Stimulated activated CD8-positive, alpha-beta memory T cell treated with anti-CD3 and anti-CD28 coated beads, Interleukin-4, amount 100 ng/mL, for 48 hours (primary cell): ENCODE results near the gene ECEL1.
"Not testable (repeated sequence)": the region's sequence is repeated elsewhere in the genome, so short reads cannot be mapped to it uniquely, and the experiment has no call there.

Experiments used
- DNase-seq: peaks from one replicate; pipeline ENCODE4 v3.0.0-alpha.2; 2020

Gene ECEL1, protein sequence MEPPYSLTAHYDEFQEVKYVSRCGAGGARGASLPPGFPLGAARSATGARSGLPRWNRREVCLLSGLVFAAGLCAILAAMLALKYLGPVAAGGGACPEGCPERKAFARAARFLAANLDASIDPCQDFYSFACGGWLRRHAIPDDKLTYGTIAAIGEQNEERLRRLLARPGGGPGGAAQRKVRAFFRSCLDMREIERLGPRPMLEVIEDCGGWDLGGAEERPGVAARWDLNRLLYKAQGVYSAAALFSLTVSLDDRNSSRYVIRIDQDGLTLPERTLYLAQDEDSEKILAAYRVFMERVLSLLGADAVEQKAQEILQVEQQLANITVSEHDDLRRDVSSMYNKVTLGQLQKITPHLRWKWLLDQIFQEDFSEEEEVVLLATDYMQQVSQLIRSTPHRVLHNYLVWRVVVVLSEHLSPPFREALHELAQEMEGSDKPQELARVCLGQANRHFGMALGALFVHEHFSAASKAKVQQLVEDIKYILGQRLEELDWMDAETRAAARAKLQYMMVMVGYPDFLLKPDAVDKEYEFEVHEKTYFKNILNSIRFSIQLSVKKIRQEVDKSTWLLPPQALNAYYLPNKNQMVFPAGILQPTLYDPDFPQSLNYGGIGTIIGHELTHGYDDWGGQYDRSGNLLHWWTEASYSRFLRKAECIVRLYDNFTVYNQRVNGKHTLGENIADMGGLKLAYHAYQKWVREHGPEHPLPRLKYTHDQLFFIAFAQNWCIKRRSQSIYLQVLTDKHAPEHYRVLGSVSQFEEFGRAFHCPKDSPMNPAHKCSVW

DNA sequence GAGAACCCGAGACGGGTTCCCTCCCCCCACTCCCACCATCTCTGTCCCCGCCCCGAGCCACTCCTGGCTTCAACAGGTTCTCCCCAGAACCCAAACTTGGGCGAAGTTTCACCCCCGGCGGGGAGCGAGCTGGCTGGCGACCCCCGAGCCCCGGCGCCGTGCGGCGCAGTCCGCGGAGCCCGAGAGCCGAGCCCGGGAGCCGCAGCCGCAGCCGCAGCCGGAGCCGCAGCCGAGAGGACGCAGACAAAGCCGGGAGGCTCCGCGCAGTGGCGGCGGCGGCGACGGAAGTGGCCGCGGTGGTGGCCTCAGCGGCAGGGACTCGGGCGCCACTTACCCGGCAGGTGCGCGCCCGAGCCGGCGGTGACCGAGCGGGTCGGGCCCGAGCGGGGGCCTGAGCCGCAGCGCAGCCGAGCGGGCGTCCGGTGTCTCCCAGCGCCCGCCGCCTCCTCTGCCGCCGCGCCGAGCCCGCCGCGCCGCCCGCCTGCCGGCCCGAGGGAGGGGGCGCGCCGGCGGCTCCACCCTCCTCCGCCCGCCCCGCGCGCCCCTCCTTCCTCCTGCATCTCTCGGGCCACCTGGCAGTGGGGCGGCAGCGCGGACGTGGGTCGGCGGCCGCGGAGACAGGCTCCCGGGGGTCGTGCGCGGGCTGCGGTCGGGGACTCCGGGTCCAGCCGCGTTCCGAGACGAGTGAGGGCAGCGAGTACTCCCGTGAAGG is at the start of gene ECEL1:
TSS of gene ECEL1 (minus strand) at position 450 of the 712 bp plus-strand sequence. CDS start 1,181 bp downstream, outside the sequence.
- DNase-seq, result no peak

DNA sequence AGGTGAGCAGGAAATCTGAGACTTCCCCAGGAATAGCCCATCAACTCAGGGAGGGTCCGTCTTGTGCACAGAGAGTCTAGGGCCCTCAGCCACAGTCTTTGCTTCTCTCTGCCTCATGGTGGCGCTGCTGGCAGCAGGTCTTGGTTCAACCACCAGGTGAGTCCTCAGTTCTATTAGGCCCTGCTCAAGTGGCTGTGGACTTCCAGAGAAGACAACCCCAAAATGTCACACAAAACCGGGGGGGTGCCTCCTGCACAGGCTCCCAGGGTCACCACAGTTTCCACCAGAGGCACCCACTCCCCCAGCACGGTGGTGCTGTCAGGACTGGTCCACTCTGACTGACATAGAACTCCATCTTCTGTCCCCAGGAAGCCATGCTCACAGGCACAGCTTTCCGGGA is 49.4 kb upstream of the ECEL1 start:
- DNase-seq, result peak; percentile 45

DNA sequence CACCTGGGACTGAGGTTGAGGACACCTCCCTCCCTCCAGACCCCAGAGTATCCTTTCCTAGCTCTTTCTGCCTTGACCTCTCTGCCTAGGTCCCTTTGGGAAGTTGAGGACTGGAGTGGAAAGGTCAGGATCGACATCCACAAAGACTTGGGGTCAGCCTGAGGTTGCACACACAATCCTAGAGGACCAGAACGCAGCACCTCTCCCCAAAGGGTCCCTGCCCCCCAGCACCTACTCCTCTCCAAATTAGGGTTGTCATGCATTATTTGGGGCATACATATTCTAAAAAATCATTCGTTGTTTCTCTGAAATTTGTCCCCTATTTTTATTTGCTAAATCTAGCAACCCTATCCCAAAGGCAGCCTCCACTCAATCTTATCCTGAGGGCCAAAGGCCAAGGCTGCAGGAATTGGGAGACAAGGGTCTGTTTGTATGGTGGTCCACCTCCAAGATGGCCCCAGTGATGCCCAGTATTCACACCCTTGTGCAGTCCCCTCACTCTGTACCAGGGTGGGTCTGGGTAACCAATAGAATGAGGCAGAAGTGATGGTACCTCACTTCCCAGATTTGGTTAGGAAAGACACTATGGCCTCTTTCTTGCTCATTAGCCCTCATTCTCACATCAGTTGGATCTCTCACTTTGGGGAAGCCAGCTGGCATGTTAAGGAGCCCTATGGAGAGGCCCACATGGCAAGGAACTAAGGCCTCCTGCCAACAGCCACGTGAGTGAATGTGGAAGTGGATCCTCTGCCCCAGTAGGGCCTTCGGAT is 48.3 kb upstream of the ECEL1 start:
- DNase-seq, result no peak

DNA sequence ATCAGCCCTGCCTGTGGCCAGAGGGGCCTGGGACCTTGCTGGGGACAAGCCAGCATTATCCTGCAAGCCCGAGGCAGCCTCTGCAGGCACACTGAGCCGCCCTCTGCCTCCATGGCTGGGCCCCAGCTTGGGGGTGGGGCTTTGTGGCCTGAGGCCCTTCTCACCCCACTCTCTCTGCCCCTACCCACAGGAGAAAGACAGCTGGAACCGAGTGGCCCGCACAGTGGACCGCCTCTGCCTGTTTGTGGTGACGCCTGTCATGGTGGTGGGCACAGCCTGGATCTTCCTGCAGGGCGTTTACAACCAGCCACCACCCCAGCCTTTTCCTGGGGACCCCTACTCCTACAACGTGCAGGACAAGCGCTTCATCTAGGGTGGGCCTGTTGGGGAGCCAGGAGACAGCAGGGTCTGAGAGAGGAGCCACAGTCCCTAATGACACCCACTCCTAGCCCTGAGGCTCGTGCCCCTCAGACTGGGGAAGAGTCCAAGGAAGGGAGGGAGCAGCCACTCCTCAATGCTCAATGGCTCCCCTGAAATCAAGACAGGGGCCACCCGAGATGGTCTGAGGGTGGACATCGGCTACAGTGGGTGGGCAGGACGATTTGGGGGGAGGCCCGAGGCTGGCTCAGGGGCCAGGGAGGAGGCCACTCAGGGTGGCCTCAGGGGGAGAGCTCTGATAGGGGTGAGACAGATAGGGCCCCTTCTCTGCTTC is 47.5 kb upstream of the ECEL1 start:
- no peak for DNase-seq

DNA sequence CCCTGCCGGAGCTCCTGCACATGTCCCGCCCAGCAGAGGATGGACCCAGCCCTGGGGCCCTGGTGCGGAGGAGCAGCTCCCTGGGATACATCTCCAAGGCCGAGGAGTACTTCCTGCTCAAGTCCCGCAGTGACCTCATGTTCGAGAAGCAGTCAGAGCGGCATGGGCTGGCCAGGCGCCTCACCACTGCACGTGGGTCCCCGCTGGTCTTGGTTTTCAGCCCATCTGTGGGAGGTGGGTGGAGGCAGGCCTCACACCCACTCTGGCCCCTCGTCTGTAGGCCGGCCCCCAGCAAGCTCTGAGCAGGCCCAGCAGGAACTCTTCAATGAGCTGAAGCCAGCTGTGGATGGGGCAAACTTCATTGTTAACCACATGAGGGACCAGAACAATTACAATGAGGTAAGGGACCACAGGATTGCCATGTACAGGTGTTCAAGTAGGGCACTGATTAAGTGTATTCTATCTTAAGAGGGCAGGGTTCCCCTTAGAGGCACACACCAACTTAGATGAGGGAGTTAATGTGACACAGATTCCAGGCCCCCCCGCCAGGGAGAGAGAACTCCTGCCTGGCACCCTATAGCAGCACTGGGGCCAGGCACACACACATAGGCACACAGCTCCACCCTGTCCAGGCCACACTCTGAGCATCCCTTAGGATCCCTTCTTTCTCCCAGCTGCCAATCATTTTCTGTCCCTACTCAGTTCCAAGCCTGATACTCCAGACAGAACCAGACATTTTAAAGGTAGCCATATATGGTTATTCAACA is 46.5 kb upstream of the ECEL1 start:
- no peak for DNase-seq

DNA sequence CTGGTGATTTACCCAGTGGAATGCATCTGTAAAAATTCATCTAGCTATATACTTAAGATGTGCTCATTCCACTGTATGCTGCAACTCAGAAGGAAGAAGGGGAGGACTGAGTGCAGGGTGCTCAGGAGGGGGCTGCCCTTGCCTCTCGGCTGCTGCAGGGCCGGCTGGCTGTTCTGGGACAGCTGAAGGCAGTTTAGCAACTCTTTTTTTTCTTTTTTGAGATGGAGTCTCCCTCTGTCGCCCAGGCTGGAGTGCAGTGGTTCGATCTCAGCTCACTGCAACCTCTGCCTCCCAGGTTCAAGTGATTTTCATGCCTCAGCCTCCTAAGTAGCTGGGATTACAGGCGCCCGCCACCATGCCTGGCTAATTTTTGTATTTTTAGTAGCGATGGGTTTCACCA is 45.2 kb upstream of the ECEL1 start:
- not testable (repeated sequence) for DNase-seq

DNA sequence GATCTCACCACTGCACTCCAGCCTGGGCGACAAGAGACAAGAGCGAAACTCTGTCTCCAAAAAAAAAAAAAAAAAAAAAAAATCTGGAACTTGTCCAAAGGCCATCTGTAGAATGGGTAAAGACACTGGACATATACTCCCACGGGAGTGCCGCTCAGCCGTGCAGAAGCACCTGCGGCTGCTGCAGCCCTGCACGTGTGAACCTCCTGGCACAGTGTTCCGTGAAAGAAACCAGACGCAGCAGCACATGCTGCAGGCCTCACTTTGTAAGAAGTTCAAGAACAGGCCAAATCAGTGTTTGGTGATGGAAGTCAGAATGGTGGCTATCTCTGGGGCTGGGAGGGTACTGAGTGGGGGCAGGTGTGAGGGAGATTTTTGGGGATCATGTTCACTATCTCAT is 44.8 kb upstream of the ECEL1 start:
- DNase-seq, result no peak

DNA sequence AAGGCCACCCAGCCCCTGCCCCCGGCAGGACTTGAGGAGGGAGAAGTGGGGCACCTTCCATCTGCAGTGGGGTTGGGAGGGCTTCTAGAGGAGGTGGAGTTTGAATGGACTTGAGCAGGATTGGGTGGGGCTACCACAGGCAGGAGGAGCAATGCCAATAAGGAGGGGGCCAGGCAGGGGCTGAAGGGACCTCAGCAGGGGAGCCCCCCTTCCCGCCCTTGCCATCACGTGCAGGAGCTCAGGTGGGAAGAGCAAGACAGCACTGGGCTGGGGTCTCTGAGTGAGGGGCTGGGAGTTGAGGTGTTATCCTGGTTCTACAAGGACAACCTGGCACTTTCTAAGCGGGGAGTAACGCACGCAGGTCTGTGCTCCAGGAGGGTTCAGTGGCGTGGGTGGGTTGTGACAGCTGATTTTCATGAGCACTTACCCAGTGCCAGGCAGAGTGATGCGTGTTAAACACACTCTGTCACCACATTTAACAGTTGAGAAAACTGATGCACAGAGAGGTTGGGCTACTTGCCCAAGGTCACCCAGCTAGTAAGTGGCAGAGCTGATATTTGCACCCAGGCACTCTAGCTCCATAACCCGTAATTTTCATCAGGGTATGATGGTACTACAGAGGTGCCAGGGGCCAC is 43.1 kb upstream of the ECEL1 start:
- no peak for DNase-seq

DNA sequence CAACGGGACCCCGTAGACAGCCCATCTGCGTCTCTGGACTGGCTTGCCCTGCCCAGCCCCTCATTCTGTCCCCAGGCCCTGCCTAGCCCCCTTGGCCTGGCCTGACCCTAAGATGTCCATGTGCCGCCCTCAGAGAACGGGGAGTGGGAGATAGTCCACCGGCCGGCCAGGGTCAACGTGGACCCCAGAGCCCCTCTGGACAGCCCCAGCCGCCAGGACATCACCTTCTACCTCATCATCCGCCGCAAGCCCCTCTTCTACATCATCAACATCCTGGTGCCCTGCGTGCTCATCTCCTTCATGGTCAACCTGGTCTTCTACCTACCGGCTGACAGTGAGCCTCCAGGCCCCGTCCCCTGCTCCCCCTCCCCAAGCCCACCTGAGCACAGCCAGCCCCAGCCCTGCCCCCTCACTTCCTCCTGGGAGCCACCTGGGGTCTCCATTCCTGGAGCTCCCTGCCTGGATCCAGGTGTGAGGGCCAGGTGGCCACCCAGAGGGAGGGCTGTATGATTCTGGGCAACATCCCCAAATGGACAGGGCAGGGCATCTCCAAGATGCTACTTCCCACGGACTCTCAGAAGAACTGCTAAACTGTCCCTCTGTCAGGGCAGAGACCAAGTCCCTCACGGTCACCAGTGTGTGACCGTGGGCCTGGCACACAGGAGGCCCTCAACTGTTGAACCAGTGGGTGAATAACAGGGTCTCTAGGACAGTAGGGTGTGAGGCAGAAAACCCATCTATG is 42.3 kb upstream of the ECEL1 start:
- no peak for DNase-seq

DNA sequence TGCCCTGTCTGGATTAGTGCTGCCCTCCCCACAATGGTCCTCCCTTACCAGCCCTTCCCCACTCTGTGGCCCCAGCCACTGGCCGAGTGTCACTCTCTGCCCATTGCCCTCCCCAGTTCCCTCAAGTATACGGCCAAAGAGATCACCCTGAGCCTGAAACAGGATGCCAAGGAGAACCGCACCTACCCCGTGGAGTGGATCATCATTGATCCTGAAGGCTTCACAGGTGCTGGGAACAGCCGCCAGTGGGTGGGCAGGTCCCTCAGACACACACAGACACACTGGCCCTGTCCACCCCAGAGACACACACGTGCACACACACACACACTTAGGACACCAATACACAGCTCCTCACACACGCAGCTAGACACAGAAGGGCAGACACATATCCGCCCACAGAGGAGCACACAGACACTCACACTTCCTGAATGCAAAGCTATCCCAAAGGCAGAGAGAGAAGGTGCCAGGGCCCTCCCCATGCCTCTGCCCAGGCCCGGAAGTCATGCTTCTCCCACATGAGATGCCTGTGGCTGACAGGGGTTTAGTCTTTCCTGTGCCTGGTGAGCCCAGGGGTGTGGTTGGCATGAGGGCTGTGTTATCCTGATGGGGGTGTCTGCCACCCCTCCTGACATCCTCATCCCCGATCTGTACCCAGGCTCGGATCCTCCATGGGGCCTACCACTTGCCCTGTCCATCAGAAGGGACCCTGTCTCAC is 41.3 kb upstream of the ECEL1 start:
- DNase-seq, result no peak

DNA sequence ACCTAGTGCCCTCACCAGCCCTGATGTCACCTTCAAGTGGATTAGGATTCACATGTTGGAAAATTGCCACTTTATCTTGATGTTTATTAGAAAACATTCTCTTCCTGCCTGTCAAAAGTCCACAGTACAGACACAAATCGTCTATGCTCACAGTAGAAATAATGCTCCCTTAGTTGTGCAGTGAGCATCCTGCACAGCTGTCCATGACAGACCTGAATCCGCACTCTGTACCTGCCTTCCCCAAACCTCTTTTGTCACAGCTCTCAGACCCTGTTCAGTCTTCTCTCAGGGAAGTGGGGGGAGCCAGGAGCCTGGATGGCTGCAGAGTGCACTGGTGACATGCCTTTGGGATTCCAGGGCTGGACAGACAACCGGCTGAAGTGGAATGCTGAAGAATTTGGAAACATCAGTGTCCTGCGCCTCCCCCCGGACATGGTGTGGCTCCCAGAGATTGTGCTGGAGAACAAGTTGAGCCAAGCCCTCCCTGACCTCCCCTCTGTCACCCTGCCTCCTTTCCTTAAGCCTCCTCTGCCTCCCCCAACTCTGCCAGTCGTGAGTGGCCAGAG is 40.4 kb upstream of the ECEL1 start:
- DNase-seq, result no peak

DNA sequence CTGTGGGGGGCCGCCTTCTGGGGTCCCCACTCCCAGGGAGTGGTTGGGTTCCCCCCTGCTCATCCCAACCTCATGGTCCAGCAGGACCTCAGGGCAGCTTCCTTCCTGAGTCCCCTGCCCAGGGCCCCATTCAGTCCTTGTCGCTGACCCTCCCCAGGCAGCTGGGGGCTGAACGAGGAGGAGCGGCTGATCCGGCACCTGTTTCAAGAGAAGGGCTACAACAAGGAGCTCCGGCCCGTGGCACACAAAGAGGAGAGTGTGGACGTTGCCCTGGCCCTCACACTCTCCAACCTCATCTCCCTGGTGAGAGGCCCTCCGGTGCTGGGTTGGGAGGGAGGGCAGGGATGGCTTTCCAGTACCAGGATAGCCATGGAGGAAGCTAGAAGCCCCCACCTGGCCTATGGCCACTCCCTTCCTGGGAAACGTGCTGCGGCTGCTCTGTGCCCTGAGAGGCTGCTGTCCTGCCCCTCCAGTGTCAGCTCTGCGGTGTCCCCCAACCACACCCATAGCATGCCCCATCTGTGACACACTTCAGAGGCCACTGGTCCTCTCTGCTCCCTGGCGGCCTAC is 38.8 kb upstream of the ECEL1 start:
- no peak for DNase-seq

DNA sequence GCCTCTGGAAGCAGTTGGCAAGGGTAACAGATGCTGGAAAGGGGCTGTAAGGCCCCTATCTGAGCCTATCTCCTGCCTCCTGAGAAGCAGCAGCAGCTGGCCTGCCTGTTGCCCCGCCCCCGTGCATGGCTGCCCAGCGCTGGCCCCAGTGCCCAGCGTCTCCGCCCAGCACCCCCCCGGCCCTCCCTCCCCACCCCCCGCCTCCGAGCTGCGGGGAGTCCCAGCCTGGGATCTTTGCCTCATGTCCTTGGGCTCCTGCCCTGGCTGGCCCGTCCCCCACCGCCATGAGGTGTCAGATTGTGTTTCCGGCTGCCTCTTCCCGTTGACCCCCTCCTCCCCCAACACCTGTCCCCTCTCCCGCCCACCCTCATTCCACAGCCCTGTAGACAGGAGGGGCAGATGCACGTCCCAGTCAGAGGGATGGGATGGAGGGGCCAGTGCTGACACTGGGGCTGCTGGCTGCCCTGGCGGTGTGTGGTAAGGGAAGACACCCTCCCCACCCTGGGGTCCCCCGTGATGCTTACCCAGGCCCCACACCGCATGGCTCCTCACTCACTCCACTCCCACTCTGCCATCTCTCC is 38.2 kb upstream of the ECEL1 start, which contains the start of gene CHRND:
TSS of gene CHRND (plus strand) at position 370 of the 581 bp plus-strand sequence. CDS start at position 426, 56 bp downstream.
- no peak for DNase-seq

DNA sequence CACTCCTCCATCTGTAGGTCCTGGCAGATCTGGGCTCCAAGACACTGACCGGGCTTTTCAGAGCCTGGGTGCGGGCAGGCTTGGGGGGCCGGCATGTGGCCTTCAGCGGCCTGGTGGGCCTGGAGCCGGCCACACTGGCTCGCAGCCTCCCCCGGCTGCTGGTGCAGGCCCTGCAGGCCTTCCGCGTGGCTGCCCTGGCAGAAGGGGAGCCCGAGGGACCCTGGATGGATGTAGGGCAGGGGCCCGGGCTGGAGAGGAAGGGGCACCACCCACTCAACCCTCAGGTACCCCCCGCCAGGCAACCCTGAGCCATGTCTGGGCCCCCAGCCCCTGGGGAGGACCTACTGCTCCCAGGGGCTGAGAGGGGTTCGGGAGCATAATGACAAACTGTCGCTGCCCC is 37.6 kb upstream of the ECEL1 start:
- DNase-seq, result no peak

DNA sequence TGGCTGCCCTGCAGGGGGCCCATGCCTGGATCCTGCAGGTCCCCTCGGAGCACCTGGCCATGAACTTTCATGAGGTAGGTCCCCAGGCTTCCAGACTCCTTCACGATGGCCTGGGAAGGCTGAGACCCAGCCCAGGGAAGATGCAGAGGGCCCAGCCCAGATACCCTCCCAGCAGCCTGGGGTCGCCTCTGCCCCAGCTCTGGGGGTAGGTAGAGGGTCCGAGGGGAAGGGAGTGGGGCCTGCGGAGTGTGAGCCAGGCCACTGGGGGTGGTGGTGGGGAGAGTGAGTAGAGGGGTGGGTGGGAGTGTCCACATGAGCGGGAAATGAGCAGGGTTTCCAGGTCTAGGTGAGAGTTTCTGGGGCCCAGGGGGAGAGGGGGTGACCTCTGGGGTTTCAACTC is 37.1 kb upstream of the ECEL1 start:
- no peak for DNase-seq

DNA sequence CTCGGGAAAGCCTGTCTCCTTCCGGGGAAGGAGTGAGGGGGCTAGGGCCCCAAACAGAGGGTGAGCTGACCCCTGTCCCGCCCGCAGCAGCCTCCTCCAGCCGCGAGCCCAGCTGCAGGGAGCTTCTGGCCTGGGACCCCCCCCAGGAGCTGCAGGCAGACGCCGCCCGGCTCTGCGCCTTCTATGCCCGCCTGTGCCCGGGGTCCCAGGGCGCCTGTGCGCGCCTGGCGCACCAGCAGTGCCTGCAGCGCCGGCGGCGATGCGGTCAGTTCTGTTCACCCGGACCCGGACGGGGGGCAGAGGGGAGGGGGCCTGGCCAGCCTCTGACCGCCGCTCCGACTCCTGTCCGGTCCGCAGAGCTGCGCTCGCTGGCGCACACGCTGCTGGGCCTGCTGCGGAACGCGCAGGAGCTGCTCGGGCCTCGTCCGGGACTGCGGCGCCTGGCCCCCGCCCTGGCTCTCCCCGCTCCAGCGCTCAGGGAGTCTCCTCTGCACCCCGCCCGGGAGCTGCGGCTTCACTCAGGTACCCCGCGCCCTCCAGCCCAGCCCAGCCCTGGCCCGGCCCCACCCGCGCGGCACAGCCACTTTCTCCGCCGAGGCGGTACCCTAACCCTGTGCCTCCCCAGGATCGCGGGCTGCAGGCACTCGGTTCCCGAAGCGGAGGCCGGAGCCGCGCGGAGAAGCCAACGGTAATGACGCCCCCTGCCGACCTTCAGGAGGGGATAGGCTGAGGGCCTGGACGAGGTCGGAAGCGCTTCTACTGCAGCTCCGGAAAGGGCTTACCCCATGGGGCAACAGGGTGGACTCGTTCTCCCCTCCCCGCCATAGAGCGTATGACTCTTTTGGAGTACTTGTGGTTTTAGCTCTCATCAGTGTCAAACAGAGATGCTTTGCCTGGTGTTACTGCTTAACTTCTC is 36.3 kb upstream of the ECEL1 start:
- peak; percentile 69 for DNase-seq

DNA sequence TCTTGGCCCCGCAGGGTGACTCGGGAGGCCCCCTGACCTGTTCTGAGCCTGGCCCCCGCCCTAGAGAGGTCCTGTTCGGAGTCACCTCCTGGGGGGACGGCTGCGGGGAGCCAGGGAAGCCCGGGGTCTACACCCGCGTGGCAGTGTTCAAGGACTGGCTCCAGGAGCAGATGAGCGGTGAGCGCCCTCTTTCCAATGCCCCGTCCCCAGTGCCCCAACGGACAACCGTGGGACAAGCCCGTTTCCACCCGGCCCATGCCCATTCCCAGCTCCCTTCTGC is 35.7 kb upstream of the ECEL1 start:
- no peak for DNase-seq
